Spleen (tissue), 7 donors: ENCODE measurements around the gene CCSER2.
A peak's percentile ranks its signal among the peaks of the same experiment; 100 is the strongest.

Experiments
- CTCF ChIP-seq, 11 experiments: fragments of 200-600 bp in 7 of 11; fragments of 450-650 bp in 4 of 11; sonication (generic) in 4 of 11; IDR thresholded peaks in 8 of 11; conservative IDR thresholded peaks in 3 of 11; 1 replicate in 7 of 11; 2 replicates in 4 of 11; pipeline versions ENCODE4 v1.4.0 to v1.8.0; 2016 to 2021; ENCODE audit warnings: antibody characterized with exemption in 11 of 11, inconsistent platforms in 4 of 11, mild to moderate bottlenecking in 1 of 11
- POLR2A ChIP-seq, 3 donors: fragments of 450-650 bp; IDR thresholded peaks; one replicate each; pipeline ENCODE4 v1.5.1; 2017; ENCODE audit warnings: antibody characterized with exemption in 3 of 3, mild to moderate bottlenecking in 1 of 3
- POLR2AphosphoS5 ChIP-seq, 3 donors: sonication (generic); formaldehyde crosslinking; IDR thresholded peaks; one replicate each; pipeline ENCODE4 v1.5.1; 2017; ENCODE audit warnings: antibody characterized with exemption in 3 of 3
- donor health status: DM: no; HTN: no; CAD: no; lungs with moderate emphysema.
- donor health status: DM: no; HTN: no; CAD: no.
- donor health status: DM: no; HTN: no; CAD: no.

GRCh38 chr10:84375011-84375410, 46.6 kb downstream of the CCSER2 start:
- TF ChIP-seq CTCF (IDR thresholded peaks at IDR 0.05 in 8 of 11, conservative IDR thresholded peaks at IDR 0.05 in 3 of 11) = peak in 10 of 11 experiments; percentile 17 to 71 (median 60)
- no peak for TF ChIP-seq POLR2A (IDR thresholded peaks at IDR 0.05)
- TF ChIP-seq POLR2AphosphoS5 (IDR thresholded peaks at IDR 0.05) = no peak
